ENCODE results near the gene OSTM1.

The OSTM1 gene

GRCh38 chr6:108074359-108075144 lies at the start of gene OSTM1:
OSTM1 (minus strand) TSS chr6:108074741; CDS start chr6:108074651, 90 bp downstream.
- DNase-seq (ENCODE audit: low read depth in 2 of 2), result peak; percentile 84 to 93

- DNase-seq (ENCODE audit: low read depth in 2 of 2), result no peak
Observed at GRCh38 chr6:108123946-108124345, 49.4 kb upstream of the OSTM1 start.

- DNase-seq (ENCODE audit: low read depth in 2 of 2), result no peak
Observed at GRCh38 chr6:108123481-108123929, 49.0 kb upstream of the OSTM1 start.

GRCh38 chr6:108121612-108122011 lies 47.1 kb upstream of the OSTM1 start:
- no peak for DNase-seq (ENCODE audit: low read depth in 2 of 2)

- DNase-seq (ENCODE audit: low read depth in 2 of 2), result no peak
Observed at GRCh38 chr6:108120311-108120710, 45.8 kb upstream of the OSTM1 start.

- no peak for DNase-seq (ENCODE audit: low read depth in 2 of 2)
Observed at GRCh38 chr6:108119769-108120141, 45.2 kb upstream of the OSTM1 start.

GRCh38 chr6:108118810-108119768 lies 44.5 kb upstream of the OSTM1 start:
- no peak for DNase-seq (ENCODE audit: low read depth in 2 of 2)

- DNase-seq (ENCODE audit: low read depth in 2 of 2), result no peak
Observed at GRCh38 chr6:108118359-108118724, 43.8 kb upstream of the OSTM1 start.

GRCh38 chr6:108117427-108118358 lies 43.2 kb upstream of the OSTM1 start:
- no peak for DNase-seq (ENCODE audit: low read depth in 2 of 2)

- no peak for DNase-seq (ENCODE audit: low read depth in 2 of 2)
Observed at GRCh38 chr6:108116546-108117426, 42.2 kb upstream of the OSTM1 start.

GRCh38 chr6:108115598-108116058 lies 41.1 kb upstream of the OSTM1 start:
- no peak for DNase-seq (ENCODE audit: low read depth in 2 of 2)

- DNase-seq (ENCODE audit: low read depth in 2 of 2), result no peak
Observed at GRCh38 chr6:108114841-108115597, 40.5 kb upstream of the OSTM1 start.

- DNase-seq (ENCODE audit: low read depth in 2 of 2), result no peak
Observed at GRCh38 chr6:108113557-108114519, 39.3 kb upstream of the OSTM1 start.

- DNase-seq (ENCODE audit: low read depth in 2 of 2), result no peak
Observed at GRCh38 chr6:108108374-108108773, 33.8 kb upstream of the OSTM1 start.

- DNase-seq (ENCODE audit: low read depth in 2 of 2), result no peak
Observed at GRCh38 chr6:108107102-108107501, 32.6 kb upstream of the OSTM1 start.

- no peak for DNase-seq (ENCODE audit: low read depth in 2 of 2)
Observed at GRCh38 chr6:108106694-108107093, 32.2 kb upstream of the OSTM1 start.

- no peak for DNase-seq (ENCODE audit: low read depth in 2 of 2)
Observed at GRCh38 chr6:108106261-108106660, 31.7 kb upstream of the OSTM1 start.

- no peak for DNase-seq (ENCODE audit: low read depth in 2 of 2)
Observed at GRCh38 chr6:108105571-108105970, 31.0 kb upstream of the OSTM1 start.

- DNase-seq (ENCODE audit: low read depth in 2 of 2), result no peak
Observed at GRCh38 chr6:108102965-108103364, 28.4 kb upstream of the OSTM1 start.
